PFSK-1 (cell line): ENCODE data around the gene SLC15A1.

Source experiments
- POLR2AphosphoS5 ChIP-seq: IDR thresholded peaks from 2 replicates; pipeline ENCODE4 v1.6.1; 2012; ENCODE audit warnings: low read depth, mild to moderate bottlenecking, control low read depth, low read length, moderate library complexity
- TAF1 ChIP-seq: IDR thresholded peaks from 2 replicates; pipeline ENCODE4 v1.6.1; 2012; ENCODE audit warnings: low read length, control low read depth, borderline replicate concordance; ENCODE audit not compliant: insufficient read depth

GRCh38 chr13:98652721-98653462 is 99.6 kb downstream of the SLC15A1 start:
- no peak for TF ChIP-seq POLR2AphosphoS5
- TF ChIP-seq TAF1, result no peak
